HepG2 (cell line): ENCODE data around the gene CST3. TPM values are rescaled to one million over a fixed set of nuclear protein-coding genes. Genes with fewer than 3 reads are reported as not detected.
A peak's percentile ranks its signal among the peaks of the same experiment; 100 is the strongest.

Experiments used
- CHD2 ChIP-seq: IDR thresholded peaks from 2 replicates; pipeline ENCODE4 v1.6.1; 2011; ENCODE audit warnings: low read depth, low read length, improper control_type of control experiment
- DPF2 ChIP-seq: sonication (generic); formaldehyde crosslinking; IDR thresholded peaks from 2 replicates; pipeline ENCODE4 v1.4.0; 2020; ENCODE audit warnings: mild to moderate bottlenecking, low read depth, missing genetic modification reagents, borderline replicate concordance
- EEA1 ChIP-seq: sonication (generic); formaldehyde crosslinking; IDR thresholded peaks from 2 replicates; pipeline ENCODE4 v1.5.1; 2020; ENCODE audit warnings: mild to moderate bottlenecking, missing genetic modification reagents, borderline replicate concordance
- FOXA3 ChIP-seq: IDR thresholded peaks from 2 replicates; pipeline ENCODE4 v1.6.1; 2016; ENCODE audit warnings: missing genetic modification reagents, missing compliant biosample characterization
- FOXM1 ChIP-seq: sonication (generic); formaldehyde crosslinking; IDR thresholded peaks from 2 replicates; pipeline ENCODE4 v1.5.0; 2020; ENCODE audit warnings: missing genetic modification reagents
- HNF4A ChIP-seq: sonication (generic); formaldehyde crosslinking; IDR thresholded peaks from 2 replicates; pipeline ENCODE4 v1.4.0; 2020; ENCODE audit warnings: missing genetic modification reagents
- IRF2 ChIP-seq: IDR thresholded peaks from 2 replicates; pipeline ENCODE4 v1.6.1; 2018; ENCODE audit warnings: missing genetic modification reagents, missing compliant biosample characterization
- KAT7 ChIP-seq: IDR thresholded peaks from 2 replicates; pipeline ENCODE4 v1.6.1; 2018; ENCODE audit warnings: borderline replicate concordance, missing compliant biosample characterization
- KDM5B ChIP-seq: sonication (generic); formaldehyde crosslinking; IDR thresholded peaks from 2 replicates; pipeline ENCODE4 v1.4.0; 2020; ENCODE audit warnings: missing genetic modification reagents, mild to moderate bottlenecking, borderline replicate concordance
- POGZ ChIP-seq: sonication (generic); formaldehyde crosslinking; IDR thresholded peaks from 2 replicates; pipeline ENCODE4 v1.4.0; 2020; ENCODE audit warnings: mild to moderate bottlenecking, missing genetic modification reagents
- RARG ChIP-seq: sonication (generic); formaldehyde crosslinking; IDR thresholded peaks from 2 replicates; pipeline ENCODE4 v1.4.0; 2020; ENCODE audit warnings: low read depth, mild to moderate bottlenecking, missing genetic modification reagents
- TOPORS ChIP-seq: sonication (generic); formaldehyde crosslinking; IDR thresholded peaks from 2 replicates; pipeline ENCODE4 v1.8.0; 2023; ENCODE audit warnings: mild to moderate bottlenecking, missing genetic modification reagents
- ZBTB21 ChIP-seq: sonication (generic); formaldehyde crosslinking; IDR thresholded peaks from 2 replicates; pipeline ENCODE4 v1.4.0; 2020; ENCODE audit warnings: missing genetic modification reagents
- ZNF101 ChIP-seq: sonication (generic); formaldehyde crosslinking; IDR thresholded peaks from 2 replicates; pipeline ENCODE4 v1.4.0; 2020; ENCODE audit warnings: mild to moderate bottlenecking, low read depth, missing genetic modification reagents, borderline replicate concordance
- ZNF160 ChIP-seq: sonication (generic); formaldehyde crosslinking; IDR thresholded peaks from 2 replicates; pipeline ENCODE4 v1.8.0; 2022; ENCODE audit warnings: mild to moderate bottlenecking, inconsistent platforms, missing genetic modification reagents
- ZNF709 ChIP-seq: sonication (generic); formaldehyde crosslinking; IDR thresholded peaks from 2 replicates; pipeline ENCODE4 v1.5.0; 2020; ENCODE audit warnings: mild to moderate bottlenecking, missing genetic modification reagents
- ZNF792 ChIP-seq: IDR thresholded peaks from 2 replicates; pipeline ENCODE4 v1.6.1; 2016
- ZNF879 ChIP-seq: sonication (generic); formaldehyde crosslinking; IDR thresholded peaks from 2 replicates; pipeline ENCODE4 v1.8.1; 2023; ENCODE audit warnings: missing genetic modification reagents
- ZSCAN29 ChIP-seq: sonication (generic); formaldehyde crosslinking; conservative IDR thresholded peaks from 2 replicates; pipeline ENCODE4 v1.4.0; 2020; ENCODE audit warnings: mild to moderate bottlenecking, missing genetic modification reagents
- polyA plus RNA-seq, 8 experiments: library from polyadenylated mRNA; depleted of rRNA in 3 of 8; stranded (reverse) in 7 of 8; unstranded in 1 of 8; fragments of >200 nt; fragmentation: Illumina TruSeq in 4 of 8; extraction: Trizol in 4 of 8; gene quantifications; 2 replicates each; pipeline versions ENCODE4 v1.2.1 to v1.2.3, GENCODE V29; 2011 to 2016; ENCODE audit warnings: low read depth in 4 of 8, missing spikeins in 1 of 8, mixed read lengths in 1 of 8; ENCODE audit not compliant: insufficient read depth in 1 of 8
- total RNA-seq, 5 experiments: library from RNA; depleted of rRNA; stranded (reverse); fragments of >200 nt; fragmentation: Illumina TruSeq; extraction: Trizol; gene quantifications; 2 replicates each; pipeline ENCODE4 v1.2.3, GENCODE V29; 2016; ENCODE audit warnings: low read depth in 1 of 5
- TF ChIP-seq, protein P1 (sequence below): fragments of 450-650 bp; IDR thresholded peaks from 2 replicates; pipeline ENCODE4 v1.6.1; 2016
- TF ChIP-seq, protein P2 (sequence below): sonication (generic); formaldehyde crosslinking; IDR thresholded peaks from 2 replicates; pipeline ENCODE4 v1.5.0; 2020; ENCODE audit warnings: mild to moderate bottlenecking, missing genetic modification reagents
- TF ChIP-seq, protein P3 (sequence below): sonication (generic); formaldehyde crosslinking; IDR thresholded peaks from 2 replicates; pipeline ENCODE4 v1.8.0; 2022; ENCODE audit warnings: mild to moderate bottlenecking, missing genetic modification reagents, moderate library complexity
- TF ChIP-seq, protein P4 (sequence below): IDR thresholded peaks from 2 replicates; pipeline ENCODE4 v1.6.1; 2018; ENCODE audit warnings: missing genetic modification reagents, mild to moderate bottlenecking, missing compliant biosample characterization

Gene CST3
- total and polyA plus RNA-seq, 2 of the 13 experiments (the other 11 are each of a cell fraction or from before 2014, with no cell fraction given), result 690 to 1,005 TPM

DNA sequence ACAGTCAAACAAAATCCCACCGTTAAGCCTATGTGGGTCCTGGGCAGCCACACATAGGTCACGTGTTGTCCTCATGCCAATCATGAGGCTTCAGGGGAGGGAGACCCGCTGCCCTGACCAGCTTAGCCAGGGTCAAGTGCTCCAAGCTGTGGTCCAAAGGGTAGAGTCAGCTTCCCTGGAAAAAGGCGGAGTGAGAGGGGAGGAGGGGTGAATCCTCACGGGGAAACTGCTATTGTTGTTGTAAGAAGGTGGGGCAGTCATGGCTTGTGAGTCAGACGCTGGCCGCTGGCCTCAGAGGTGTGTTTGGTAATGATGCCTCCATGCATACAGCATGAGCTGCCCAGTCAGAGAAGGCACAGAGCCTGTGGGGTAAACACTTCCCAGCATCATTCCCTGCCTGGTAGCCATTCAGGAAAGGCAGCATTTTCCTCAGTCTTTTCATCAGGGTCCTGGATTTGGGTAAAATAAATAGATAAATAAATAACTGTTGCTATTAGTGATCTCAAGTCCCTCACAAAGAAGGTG, 8.7 kb downstream of the CST3 start (continued):
- TF ChIP-seq, protein P1, sequence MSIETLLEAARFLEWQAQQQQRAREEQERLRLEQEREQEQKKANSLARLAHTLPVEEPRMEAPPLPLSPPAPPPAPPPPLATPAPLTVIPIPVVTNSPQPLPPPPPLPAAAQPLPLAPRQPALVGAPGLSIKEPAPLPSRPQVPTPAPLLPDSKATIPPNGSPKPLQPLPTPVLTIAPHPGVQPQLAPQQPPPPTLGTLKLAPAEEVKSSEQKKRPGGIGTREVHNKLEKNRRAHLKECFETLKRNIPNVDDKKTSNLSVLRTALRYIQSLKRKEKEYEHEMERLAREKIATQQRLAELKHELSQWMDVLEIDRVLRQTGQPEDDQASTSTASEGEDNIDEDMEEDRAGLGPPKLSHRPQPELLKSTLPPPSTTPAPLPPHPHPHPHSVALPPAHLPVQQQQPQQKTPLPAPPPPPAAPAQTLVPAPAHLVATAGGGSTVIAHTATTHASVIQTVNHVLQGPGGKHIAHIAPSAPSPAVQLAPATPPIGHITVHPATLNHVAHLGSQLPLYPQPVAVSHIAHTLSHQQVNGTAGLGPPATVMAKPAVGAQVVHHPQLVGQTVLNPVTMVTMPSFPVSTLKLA, result peak; percentile 90
- peak; percentile 88 for TF ChIP-seq POGZ (CRISPR knock-in tag)
- TF ChIP-seq ZNF709 (CRISPR knock-in tag), result peak; percentile 78
- TF ChIP-seq FOXM1, result no peak
- TF ChIP-seq EEA1 (CRISPR knock-in tag), result no peak
- no peak for TF ChIP-seq ZNF101 (CRISPR knock-in tag)
- no peak for TF ChIP-seq ZNF160 (CRISPR knock-in tag)
- peak; percentile 55 for TF ChIP-seq ZNF792
- TF ChIP-seq HNF4A (CRISPR knock-in tag), result peak; percentile 97
- no peak for TF ChIP-seq ZSCAN29
- TF ChIP-seq TOPORS (CRISPR knock-in tag), result peak; percentile 68; the same call in 1 of the 2 replicates
- TF ChIP-seq ZBTB21, result no peak; the same call in 1 of the 2 replicates
- peak; percentile 87 for TF ChIP-seq KDM5B (CRISPR knock-in tag)
- TF ChIP-seq, protein P2, sequence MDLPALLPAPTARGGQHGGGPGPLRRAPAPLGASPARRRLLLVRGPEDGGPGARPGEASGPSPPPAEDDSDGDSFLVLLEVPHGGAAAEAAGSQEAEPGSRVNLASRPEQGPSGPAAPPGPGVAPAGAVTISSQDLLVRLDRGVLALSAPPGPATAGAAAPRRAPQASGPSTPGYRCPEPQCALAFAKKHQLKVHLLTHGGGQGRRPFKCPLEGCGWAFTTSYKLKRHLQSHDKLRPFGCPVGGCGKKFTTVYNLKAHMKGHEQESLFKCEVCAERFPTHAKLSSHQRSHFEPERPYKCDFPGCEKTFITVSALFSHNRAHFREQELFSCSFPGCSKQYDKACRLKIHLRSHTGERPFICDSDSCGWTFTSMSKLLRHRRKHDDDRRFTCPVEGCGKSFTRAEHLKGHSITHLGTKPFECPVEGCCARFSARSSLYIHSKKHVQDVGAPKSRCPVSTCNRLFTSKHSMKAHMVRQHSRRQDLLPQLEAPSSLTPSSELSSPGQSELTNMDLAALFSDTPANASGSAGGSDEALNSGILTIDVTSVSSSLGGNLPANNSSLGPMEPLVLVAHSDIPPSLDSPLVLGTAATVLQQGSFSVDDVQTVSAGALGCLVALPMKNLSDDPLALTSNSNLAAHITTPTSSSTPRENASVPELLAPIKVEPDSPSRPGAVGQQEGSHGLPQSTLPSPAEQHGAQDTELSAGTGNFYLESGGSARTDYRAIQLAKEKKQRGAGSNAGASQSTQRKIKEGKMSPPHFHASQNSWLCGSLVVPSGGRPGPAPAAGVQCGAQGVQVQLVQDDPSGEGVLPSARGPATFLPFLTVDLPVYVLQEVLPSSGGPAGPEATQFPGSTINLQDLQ (CRISPR knock-in tag), result no peak
- TF ChIP-seq DPF2 (CRISPR knock-in tag), result peak; percentile 75
- 0 out of 2 replicates have a peak, but pooled peaks have one; percentile 40 for TF ChIP-seq KAT7
- TF ChIP-seq, protein P3, sequence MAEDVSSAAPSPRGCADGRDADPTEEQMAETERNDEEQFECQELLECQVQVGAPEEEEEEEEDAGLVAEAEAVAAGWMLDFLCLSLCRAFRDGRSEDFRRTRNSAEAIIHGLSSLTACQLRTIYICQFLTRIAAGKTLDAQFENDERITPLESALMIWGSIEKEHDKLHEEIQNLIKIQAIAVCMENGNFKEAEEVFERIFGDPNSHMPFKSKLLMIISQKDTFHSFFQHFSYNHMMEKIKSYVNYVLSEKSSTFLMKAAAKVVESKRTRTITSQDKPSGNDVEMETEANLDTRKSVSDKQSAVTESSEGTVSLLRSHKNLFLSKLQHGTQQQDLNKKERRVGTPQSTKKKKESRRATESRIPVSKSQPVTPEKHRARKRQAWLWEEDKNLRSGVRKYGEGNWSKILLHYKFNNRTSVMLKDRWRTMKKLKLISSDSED (CRISPR knock-in tag), result no peak
- TF ChIP-seq FOXA3 (CRISPR knock-in tag), result peak; percentile 85
- TF ChIP-seq, protein P4, sequence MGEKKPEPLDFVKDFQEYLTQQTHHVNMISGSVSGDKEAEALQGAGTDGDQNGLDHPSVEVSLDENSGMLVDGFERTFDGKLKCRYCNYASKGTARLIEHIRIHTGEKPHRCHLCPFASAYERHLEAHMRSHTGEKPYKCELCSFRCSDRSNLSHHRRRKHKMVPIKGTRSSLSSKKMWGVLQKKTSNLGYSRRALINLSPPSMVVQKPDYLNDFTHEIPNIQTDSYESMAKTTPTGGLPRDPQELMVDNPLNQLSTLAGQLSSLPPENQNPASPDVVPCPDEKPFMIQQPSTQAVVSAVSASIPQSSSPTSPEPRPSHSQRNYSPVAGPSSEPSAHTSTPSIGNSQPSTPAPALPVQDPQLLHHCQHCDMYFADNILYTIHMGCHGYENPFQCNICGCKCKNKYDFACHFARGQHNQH, result peak; percentile 96
- 0 out of 2 replicates have a peak, but pooled peaks have one; percentile 37 for TF ChIP-seq CHD2
- peak; percentile 94 for TF ChIP-seq IRF2
- TF ChIP-seq ZNF879 (CRISPR knock-in tag), result 0 out of 2 replicates have a peak, but pooled peaks have one; percentile 55
- TF ChIP-seq RARG, result no peak
